K562 (cell line): ENCODE measurements around the gene MSH2. TPM values are rescaled to one million over a fixed set of nuclear protein-coding genes. Genes with fewer than 3 reads are reported as not detected.

Experiments used
- ATAC-seq: fragments of 200-7000 bp; cut with Tn5 transposase; 3 replicates; pipeline ENCODE4 v1.9.1; 2020; ENCODE audit warnings: moderate library complexity
- BruUV-seq: library from RNA; stranded (reverse); fragments of 400-500 nt; replicated peaks from 2 replicates; lab custom pipeline; 2021; lab: Mats Ljungman, UMichigan
- CTCF ChIA-PET: fragments of 300-600 bp; formaldehyde crosslinking; extraction: SDS; loops from one replicate; lab custom pipeline; 2021; ENCODE audit warnings: low intra/inter-chr PET ratio; lab: Yijun Ruan, JAX
- POLR2A ChIA-PET: fragments of 300-600, 350-650 bp; sonication (Branson Sonifier 250); formaldehyde crosslinking; extraction: SDS; loops from one replicate; lab custom pipeline; 2021; ENCODE audit warnings: antibody characterized with exemption, inconsistent platforms; lab: Yijun Ruan, JAX
- DNase-seq, 4 experiments: peaks; one replicate each; pipeline versions ENCODE4 v3.0.0 to v3.0.0-alpha.2; 2011 to 2018; ENCODE audit warnings: low spot score in 3 of 4, mixed read lengths in 3 of 4; ENCODE audit errors: extremely low read depth in 1 of 4
- FAIRE-seq: peaks from 2 replicates; lab custom pipeline; 2011; peaks lifted over from hg19 to GRCh38; lab: Jason Lieb, UNC
- H2AFZ ChIP-seq: 2 replicates; pipeline ENCODE4 v1.6.0; 2011; ENCODE audit warnings: low read depth, low read length, control low read depth, inconsistent platforms
- H3K27ac ChIP-seq: fragments of 200-600 bp; 3 replicates; pipeline ENCODE4 v1.8.0; 2011; ENCODE audit warnings: low read depth, mild to moderate bottlenecking, control low read depth, inconsistent platforms, low read length, moderate library complexity, mixed read lengths; ENCODE audit errors: extremely low read depth
- H3K27me3 ChIP-seq, 2 experiments: fragments of 300-600 bp in 1 of 2; 2 replicates in 1 of 2; 3 replicates in 1 of 2; pipeline versions ENCODE4 v1.6.0 to v1.8.0; 2011; ENCODE audit warnings: inconsistent platforms in 2 of 2, low read length in 2 of 2, mild to moderate bottlenecking in 1 of 2, mixed read lengths in 1 of 2, moderate library complexity in 1 of 2; ENCODE audit not compliant: control insufficient read depth in 2 of 2, insufficient read depth in 2 of 2
- H3K36me3 ChIP-seq: fragments of 300-600 bp; 3 replicates; pipeline ENCODE4 v1.8.0; 2011; ENCODE audit warnings: mild to moderate bottlenecking, low read length, inconsistent platforms; ENCODE audit not compliant: control insufficient read depth, insufficient read depth
- H3K4me1 ChIP-seq, 2 experiments: fragments of 200-600 bp in 1 of 2; replicated peaks in 1 of 2; 2 replicates in 1 of 2; 3 replicates in 1 of 2; pipeline versions ENCODE4 v1.5.1 to v1.8.0; 2011; ENCODE audit warnings: inconsistent platforms in 2 of 2, low read length in 2 of 2, mild to moderate bottlenecking in 1 of 2, mixed read lengths in 1 of 2, moderate library complexity in 1 of 2; ENCODE audit not compliant: control insufficient read depth in 2 of 2, insufficient read depth in 2 of 2
- H3K4me2 ChIP-seq: 2 replicates; pipeline ENCODE4 v1.6.1; 2011; ENCODE audit warnings: low read length, control low read depth, inconsistent platforms, mixed read lengths; ENCODE audit not compliant: insufficient read depth
- H3K4me3 ChIP-seq: fragments of 200-600 bp; sonication (generic), shearing (Covaris generic); 2 replicates; pipeline ENCODE4 v1.5.1; 2016; ENCODE audit warnings: control low read depth, inconsistent platforms
- H3K79me2 ChIP-seq: fragments of 200-600 bp; 3 replicates; pipeline ENCODE4 v1.8.0; 2011; ENCODE audit warnings: low read length, inconsistent platforms; ENCODE audit not compliant: control insufficient read depth, insufficient read depth
- H3K9ac ChIP-seq, 2 experiments: 2 replicates each; pipeline versions ENCODE4 v1.6.0 to v1.6.1; 2011; ENCODE audit warnings: low read depth in 2 of 2, low read length in 2 of 2, control low read depth in 1 of 2, inconsistent platforms in 1 of 2, mild to moderate bottlenecking in 1 of 2, mixed read lengths in 1 of 2; ENCODE audit not compliant: insufficient read depth in 1 of 2
- H3K9me1 ChIP-seq: one replicate; pipeline ENCODE4 v1.6.0; 2011; ENCODE audit warnings: inconsistent platforms, mild to moderate bottlenecking, low read length, moderate library complexity; ENCODE audit not compliant: control insufficient read depth, insufficient read depth
- H3K9me3 ChIP-seq: replicated peaks from 2 replicates; pipeline ENCODE4 v1.5.1; 2011; ENCODE audit warnings: low read depth, low read length, inconsistent platforms; ENCODE audit not compliant: control insufficient read depth, insufficient read depth
- H4K20me1 ChIP-seq: replicated peaks from 2 replicates; pipeline ENCODE4 v1.6.1; 2011; ENCODE audit warnings: low read length, inconsistent platforms, mixed read lengths; ENCODE audit not compliant: control insufficient read depth, insufficient read depth
- C11orf30 ChIP-seq: fragments of 450-650 bp; IDR thresholded peaks from 2 replicates; pipeline ENCODE4 v1.6.1; 2016; ENCODE audit warnings: low read depth, mild to moderate bottlenecking
- HIVEP1 ChIP-seq: fragments of 250-450 bp; sonication (Bioruptor Pico); IDR thresholded peaks from 2 replicates; pipeline ENCODE4 v1.4.0; 2020; ENCODE audit warnings: mild to moderate bottlenecking
- NFE2 ChIP-seq: IDR thresholded peaks from 2 replicates; pipeline ENCODE4 v1.6.1; 2014; ENCODE audit warnings: antibody characterized with exemption, low read depth
- NR2F6 ChIP-seq: fragments of 450-650 bp; formaldehyde crosslinking; IDR thresholded peaks from 2 replicates; pipeline ENCODE4 v1.4.0; 2020; ENCODE audit warnings: mild to moderate bottlenecking
- WGBS: fragments of 100-300 bp; shearing (Covaris generic); methylation state at CpG from one replicate; pipeline ENCODE4 v1.1.6; 2016; ENCODE audit warnings: low coverage, mixed read lengths; ENCODE audit not compliant: insufficient coverage; ENCODE audit errors: missing lambda C conversion rate; 5-methylcytosine and 5-hydroxymethylcytosine counted together
- in situ Hi-C: fragments of 300-500 bp; cut with MboI; formaldehyde crosslinking; loops from 4 replicates; pipeline ENCODE4 v1.15.0; 2018; ENCODE audit warnings: inconsistent platforms, mixed read lengths
- intact Hi-C: fragments of 100-400 bp; cut with micrococcal nuclease; formaldehyde crosslinking; loops from 2 replicates; pipeline ENCODE4 v1.14.2; 2022
- polyA plus RNA-seq, 8 experiments: library from polyadenylated mRNA; depleted of rRNA in 4 of 8; stranded (reverse) in 5 of 8; unstranded in 3 of 8; fragments of >200 nt; fragmentation: Nextera tagmentation in 2 of 8; fragmentation: Illumina TruSeq in 1 of 8; extraction: Ambion mirVana in 2 of 8; extraction: Trizol in 1 of 8; gene quantifications; 2 replicates each; pipeline versions ENCODE4 v1.2.1 to v1.2.3, GENCODE V29; 2011 to 2014; ENCODE audit warnings: inconsistent platforms in 1 of 8, missing spikeins in 1 of 8
- total RNA-seq, 7 experiments: library from RNA; depleted of rRNA in 6 of 7; stranded (reverse); fragments of >200 nt in 6 of 7; fragmentation: Illumina TruSeq in 2 of 7; extraction: Trizol in 2 of 7; gene quantifications; 2 replicates each; pipeline versions ENCODE4 v1.2.1 to v1.2.3, GENCODE V29; 2011 to 2021; ENCODE audit warnings: low replicate concordance in 1 of 7

MSH2 gene
- total and polyA plus RNA-seq, 9 of the 15 experiments (the other 6 are each of a cell fraction or from before 2014, with no cell fraction given): 51.8 to 139 (median 113) TPM

DNA sequence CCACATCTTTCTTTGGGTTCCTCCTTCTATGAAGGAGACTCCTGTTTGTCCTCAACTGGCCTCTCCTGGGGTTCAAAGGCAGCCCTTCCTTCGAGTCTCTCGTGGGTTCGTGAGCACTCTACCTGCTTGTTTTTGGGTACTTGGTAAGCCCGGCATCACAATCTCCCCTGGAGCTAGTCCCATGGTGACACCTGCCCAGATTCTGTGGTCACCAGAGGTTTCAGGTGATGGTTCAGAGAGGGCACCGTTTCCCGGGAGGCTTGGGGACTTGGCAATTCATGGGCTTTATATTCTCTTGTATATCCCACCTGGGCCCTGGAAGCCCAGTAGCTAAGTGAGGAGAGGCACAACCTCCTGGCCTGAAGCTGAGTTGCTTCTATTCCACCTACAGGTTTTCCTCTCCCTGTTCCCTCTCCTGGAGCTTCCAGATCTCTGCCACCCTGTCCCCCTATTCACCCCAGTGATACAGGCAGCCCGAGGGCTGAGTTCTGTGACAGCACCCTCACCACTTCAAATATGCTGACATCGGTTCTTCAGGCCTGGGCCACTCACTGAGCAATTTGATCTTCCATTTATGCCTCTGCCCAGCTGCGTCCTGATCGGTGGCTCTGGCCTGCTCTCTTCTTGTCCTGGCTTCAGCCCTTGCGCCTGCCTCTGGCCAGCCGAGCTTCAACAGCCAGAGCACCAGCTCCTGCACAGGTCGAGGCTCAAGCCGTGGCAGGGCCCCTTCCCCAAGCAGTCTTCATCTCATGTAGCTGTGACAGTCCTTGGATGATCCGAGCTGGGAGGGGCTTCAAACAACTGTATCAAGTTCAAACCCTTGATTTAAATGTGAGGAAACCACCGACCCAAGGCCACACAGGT is 91.5 kb downstream of the MSH2 start:
- H2AFZ ChIP-seq: no peak overlapping the region
- no peaks in the 10 kb centered on the region for H3K79me2 ChIP-seq
- H3K9ac ChIP-seq: no peak overlapping the region
- TF ChIP-seq NR2F6 (CRISPR knock-in tag) (no peak), C11orf30 (peak; percentile 16; the same call in 1 of the 2 replicates)
- H3K4me3 ChIP-seq: no peak overlapping the region
- 53% methylated on average over 16 of the region's 16 CpGs for WGBS
- DNase-seq: no peak
- H3K4me1 ChIP-seq: no peaks in the 10 kb centered on the region; a peak in 1 of 5 replicates
- ChIA-PET POLR2A (interaction anchor here (0.6 to 2.3 kb wide), 3 partner anchors 9 to 1228 kb away, joined by 4 to 6 read pairs (median 6); no protein-coding TSS in a partner anchor), CTCF (no interaction called here)
- no peaks in the 10 kb centered on the region for H3K27me3 ChIP-seq
- no peak; the same call in 2 of the 3 replicates for ATAC-seq
- H3K27ac ChIP-seq: no peak overlapping the region
- intact Hi-C loops: no loop called here
- no peak for FAIRE-seq
- no peaks in the 10 kb centered on the region for H3K36me3 ChIP-seq
- H3K9me1 ChIP-seq: no peaks in the 10 kb centered on the region
- no TSS peak for BruUV-seq
- peaks cover 5% of the 10 kb centered on the region; the same call in 1 of the 2 replicates for H3K9me3 ChIP-seq
- H4K20me1 ChIP-seq: no peaks in the 10 kb centered on the region
- in situ Hi-C loops: no loop called here
- H3K4me2 ChIP-seq: no peak overlapping the region

DNA sequence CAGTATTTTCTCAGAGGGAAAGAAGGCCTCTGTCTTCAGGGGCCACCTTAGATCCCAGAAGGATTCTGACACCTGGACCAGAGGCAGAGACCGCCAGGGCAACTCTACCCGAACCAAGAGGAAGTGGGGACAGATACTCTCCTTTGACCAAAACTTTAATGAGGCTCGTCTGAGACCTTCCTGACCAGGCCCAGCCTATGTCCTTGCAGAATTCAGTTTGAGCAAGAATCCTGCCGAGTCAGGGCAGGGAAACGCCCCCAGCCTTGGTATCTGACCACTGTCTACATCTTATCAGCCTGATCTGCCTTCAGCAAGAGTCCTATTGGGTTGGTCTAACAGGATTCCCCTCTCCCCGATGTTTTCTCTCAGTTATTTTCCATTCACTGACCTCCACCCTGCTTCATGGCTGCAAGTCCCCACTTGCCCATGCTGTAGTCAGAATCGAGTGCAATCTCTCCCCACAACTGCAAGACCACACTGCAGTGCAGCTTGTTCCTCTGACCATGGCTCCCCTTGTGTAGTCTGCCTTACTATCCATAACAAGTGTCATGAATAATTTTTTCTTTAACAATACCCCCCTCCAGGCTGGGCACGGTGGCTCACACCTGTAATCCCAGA is 95.0 kb downstream of the MSH2 start:
- no peaks in the 10 kb centered on the region for H3K27me3 ChIP-seq
- H3K9me3 ChIP-seq: peaks cover 9% of the 10 kb centered on the region; the same call in 1 of the 2 replicates
- H3K27ac ChIP-seq: no peak overlapping the region
- no peak overlapping the region for H2AFZ ChIP-seq
- no peak overlapping the region; the same call in 1 of the 2 replicates for H3K4me2 ChIP-seq
- in situ Hi-C loops: no loop called here
- no peaks in the 10 kb centered on the region for H4K20me1 ChIP-seq
- H3K79me2 ChIP-seq: no peaks in the 10 kb centered on the region
- H3K9me1 ChIP-seq: no peaks in the 10 kb centered on the region
- H3K9ac ChIP-seq: no peak overlapping the region
- POLR2A ChIA-PET: interaction anchor here (0.5 to 0.7 kb wide), 2 partner anchors 8 to 264 kb away, joined by 3 read pairs; no protein-coding TSS in a partner anchor
- ATAC-seq: no peak
- BruUV-seq: no TSS peak
- H3K36me3 ChIP-seq: no peaks in the 10 kb centered on the region
- CTCF ChIA-PET: no interaction called here
- TF ChIP-seq HIVEP1 (CRISPR knock-in tag) (no peak), NFE2 (peak; percentile 67)
- no peak overlapping the region for H3K4me3 ChIP-seq
- no peak for DNase-seq
- FAIRE-seq: peak; percentile 15
- intact Hi-C loops: no loop called here
- no peaks in the 10 kb centered on the region; a peak in 1 of 5 replicates for H3K4me1 ChIP-seq
- 19% methylated on average over 8 of the region's 8 CpGs for WGBS
